Measurements from ENCODE around the gene POLR2E. TPM values are rescaled to one million over a fixed set of nuclear protein-coding genes. Genes with fewer than 3 reads are reported as not detected.

The POLR2E gene
- total and polyA plus RNA-seq, 9 of the 15 experiments (the other 6 are each of a cell fraction or from before 2014, with no cell fraction given) = 3.4 to 413 (median 244) TPM

DNA sequence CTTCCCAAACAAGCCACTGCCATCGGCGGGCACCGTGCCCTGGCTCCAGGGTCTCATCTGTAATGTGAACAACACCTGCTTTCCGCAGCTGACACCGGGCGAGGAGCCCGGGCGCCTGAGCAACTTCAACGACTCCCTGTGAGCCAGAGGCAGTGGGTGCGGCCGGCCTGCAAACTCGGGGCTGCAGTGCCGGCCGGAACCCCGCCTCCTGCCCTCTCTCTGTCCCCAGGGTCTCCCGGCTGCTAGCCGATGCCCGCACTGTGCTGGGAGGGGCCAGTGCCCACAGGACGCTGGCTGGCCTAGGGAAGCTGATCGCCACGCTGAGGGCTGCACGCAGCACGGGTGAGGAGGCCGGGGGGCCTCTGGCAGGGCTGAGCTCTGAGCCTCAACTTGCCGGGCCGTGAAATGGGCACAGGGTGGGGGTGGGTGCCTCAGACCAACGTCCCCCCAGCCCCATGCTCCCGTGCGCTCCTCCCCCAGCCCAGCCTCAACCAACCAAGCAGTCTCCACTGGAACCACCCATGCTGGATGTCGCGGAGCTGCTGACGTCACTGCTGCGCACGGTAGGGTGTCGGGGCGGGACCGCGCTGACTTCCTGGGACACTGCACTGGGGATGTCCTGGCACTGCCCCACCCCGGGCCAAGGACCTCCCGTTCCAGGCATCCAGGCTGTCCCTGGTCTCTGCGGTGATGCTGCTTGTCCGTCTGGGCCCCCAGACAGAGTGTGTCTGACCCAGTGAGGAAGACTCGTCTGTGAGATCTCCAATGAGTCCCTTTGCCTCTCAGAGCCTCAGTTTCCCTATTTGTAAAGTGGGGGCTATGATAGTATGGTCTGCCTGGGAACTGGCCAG, 53.1 kb downstream of the POLR2E start (continued):
- TF ChIP-seq ZFX (CRISPR knock-in tag; IDR thresholded peaks at IDR 0.05) = peak; percentile 43
- TF ChIP-seq, protein P1, sequence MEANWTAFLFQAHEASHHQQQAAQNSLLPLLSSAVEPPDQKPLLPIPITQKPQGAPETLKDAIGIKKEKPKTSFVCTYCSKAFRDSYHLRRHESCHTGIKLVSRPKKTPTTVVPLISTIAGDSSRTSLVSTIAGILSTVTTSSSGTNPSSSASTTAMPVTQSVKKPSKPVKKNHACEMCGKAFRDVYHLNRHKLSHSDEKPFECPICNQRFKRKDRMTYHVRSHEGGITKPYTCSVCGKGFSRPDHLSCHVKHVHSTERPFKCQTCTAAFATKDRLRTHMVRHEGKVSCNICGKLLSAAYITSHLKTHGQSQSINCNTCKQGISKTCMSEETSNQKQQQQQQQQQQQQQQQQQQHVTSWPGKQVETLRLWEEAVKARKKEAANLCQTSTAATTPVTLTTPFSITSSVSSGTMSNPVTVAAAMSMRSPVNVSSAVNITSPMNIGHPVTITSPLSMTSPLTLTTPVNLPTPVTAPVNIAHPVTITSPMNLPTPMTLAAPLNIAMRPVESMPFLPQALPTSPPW (CRISPR knock-in tag; IDR thresholded peaks at IDR 0.05) = peak; percentile 60
- TF ChIP-seq, protein P2, sequence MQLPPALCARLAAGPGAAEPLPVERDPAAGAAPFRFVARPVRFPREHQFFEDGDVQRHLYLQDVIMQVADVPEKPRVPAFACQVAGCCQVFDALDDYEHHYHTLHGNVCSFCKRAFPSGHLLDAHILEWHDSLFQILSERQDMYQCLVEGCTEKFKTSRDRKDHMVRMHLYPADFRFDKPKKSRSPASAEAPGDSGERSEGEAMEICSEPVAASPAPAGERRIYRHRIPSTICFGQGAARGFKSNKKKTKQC (CRISPR knock-in tag; IDR thresholded peaks at IDR 0.05) = no peak; the same call in 1 of the 2 replicates
- no peak for TF ChIP-seq POU5F1 (IDR thresholded peaks at IDR 0.05; ENCODE audit: borderline replicate concordance, low read depth, low read length, partially characterized antibody)
- TF ChIP-seq SRSF9 (IDR thresholded peaks at IDR 0.05; ENCODE audit: borderline replicate concordance, low read depth, low read length) = no peak
- TF ChIP-seq MAZ (CRISPR knock-in tag; conservative IDR thresholded peaks at IDR 0.05 in 1 of 2, IDR thresholded peaks at IDR 0.05 in 1 of 2) = peak in 1 of 2 experiments; percentile 80; a peak in 2 of 4 replicates
- 0 out of 4 replicates have a peak, but pooled peaks of 1 of the 2 experiments have one; percentile 8 for TF ChIP-seq SIX5 (IDR thresholded peaks at IDR 0.05; ENCODE audit: borderline replicate concordance in 1 of 2, insufficient read depth in 1 of 2, low read depth in 1 of 2, low read length in 2 of 2)
- TF ChIP-seq, protein P3, sequence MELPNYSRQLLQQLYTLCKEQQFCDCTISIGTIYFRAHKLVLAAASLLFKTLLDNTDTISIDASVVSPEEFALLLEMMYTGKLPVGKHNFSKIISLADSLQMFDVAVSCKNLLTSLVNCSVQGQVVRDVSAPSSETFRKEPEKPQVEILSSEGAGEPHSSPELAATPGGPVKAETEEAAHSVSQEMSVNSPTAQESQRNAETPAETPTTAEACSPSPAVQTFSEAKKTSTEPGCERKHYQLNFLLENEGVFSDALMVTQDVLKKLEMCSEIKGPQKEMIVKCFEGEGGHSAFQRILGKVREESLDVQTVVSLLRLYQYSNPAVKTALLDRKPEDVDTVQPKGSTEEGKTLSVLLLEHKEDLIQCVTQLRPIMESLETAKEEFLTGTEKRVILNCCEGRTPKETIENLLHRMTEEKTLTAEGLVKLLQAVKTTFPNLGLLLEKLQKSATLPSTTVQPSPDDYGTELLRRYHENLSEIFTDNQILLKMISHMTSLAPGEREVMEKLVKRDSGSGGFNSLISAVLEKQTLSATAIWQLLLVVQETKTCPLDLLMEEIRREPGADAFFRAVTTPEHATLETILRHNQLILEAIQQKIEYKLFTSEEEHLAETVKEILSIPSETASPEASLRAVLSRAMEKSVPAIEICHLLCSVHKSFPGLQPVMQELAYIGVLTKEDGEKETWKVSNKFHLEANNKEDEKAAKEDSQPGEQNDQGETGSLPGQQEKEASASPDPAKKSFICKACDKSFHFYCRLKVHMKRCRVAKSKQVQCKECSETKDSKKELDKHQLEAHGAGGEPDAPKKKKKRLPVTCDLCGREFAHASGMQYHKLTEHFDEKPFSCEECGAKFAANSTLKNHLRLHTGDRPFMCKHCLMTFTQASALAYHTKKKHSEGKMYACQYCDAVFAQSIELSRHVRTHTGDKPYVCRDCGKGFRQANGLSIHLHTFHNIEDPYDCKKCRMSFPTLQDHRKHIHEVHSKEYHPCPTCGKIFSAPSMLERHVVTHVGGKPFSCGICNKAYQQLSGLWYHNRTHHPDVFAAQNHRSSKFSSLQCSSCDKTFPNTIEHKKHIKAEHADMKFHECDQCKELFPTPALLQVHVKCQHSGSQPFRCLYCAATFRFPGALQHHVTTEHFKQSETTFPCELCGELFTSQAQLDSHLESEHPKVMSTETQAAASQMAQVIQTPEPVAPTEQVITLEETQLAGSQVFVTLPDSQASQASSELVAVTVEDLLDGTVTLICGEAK (IDR thresholded peaks at IDR 0.05) = peak; percentile 58; the same call in 1 of the 2 replicates
- TF ChIP-seq, protein P3 (CRISPR knock-in tag; IDR thresholded peaks at IDR 0.05) = no peak
- TF ChIP-seq ZNF561 (CRISPR knock-in tag; conservative IDR thresholded peaks at IDR 0.05) = no peak
- TF ChIP-seq MCM7 (IDR thresholded peaks at IDR 0.05) = no peak
- no peak for TF ChIP-seq ERF (CRISPR knock-in tag; IDR thresholded peaks at IDR 0.05)
- no peak for TF ChIP-seq SMARCE1 (IDR thresholded peaks at IDR 0.05)
- TF ChIP-seq RHOXF2B (CRISPR knock-in tag; conservative IDR thresholded peaks at IDR 0.05) = no peak
- peak; percentile 80; the same call in 1 of the 2 replicates for TF ChIP-seq KHSRP (IDR thresholded peaks at IDR 0.05)
- TF ChIP-seq NCOA4 (IDR thresholded peaks at IDR 0.05; ENCODE audit: partially characterized antibody) = peak; percentile 59
- no peak for TF ChIP-seq ZEB2 (IDR thresholded peaks at IDR 0.05)

Measured in K562 (cell line).